ENCODE results near the gene NPEPL1. TPM values are rescaled to one million over a fixed set of nuclear protein-coding genes. Genes with fewer than 3 reads are reported as not detected.
A peak's percentile ranks its signal among the peaks of the same experiment; 100 is the strongest.
"Not testable (repeated sequence)": the region's sequence is repeated elsewhere in the genome, so short reads cannot be mapped to it uniquely, and the experiment has no call there.

NPEPL1 gene, protein sequence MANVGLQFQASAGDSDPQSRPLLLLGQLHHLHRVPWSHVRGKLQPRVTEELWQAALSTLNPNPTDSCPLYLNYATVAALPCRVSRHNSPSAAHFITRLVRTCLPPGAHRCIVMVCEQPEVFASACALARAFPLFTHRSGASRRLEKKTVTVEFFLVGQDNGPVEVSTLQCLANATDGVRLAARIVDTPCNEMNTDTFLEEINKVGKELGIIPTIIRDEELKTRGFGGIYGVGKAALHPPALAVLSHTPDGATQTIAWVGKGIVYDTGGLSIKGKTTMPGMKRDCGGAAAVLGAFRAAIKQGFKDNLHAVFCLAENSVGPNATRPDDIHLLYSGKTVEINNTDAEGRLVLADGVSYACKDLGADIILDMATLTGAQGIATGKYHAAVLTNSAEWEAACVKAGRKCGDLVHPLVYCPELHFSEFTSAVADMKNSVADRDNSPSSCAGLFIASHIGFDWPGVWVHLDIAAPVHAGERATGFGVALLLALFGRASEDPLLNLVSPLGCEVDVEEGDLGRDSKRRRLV
- total RNA-seq = 10 to 100 TPM; 13.7 to 15.2 TPM

DNA sequence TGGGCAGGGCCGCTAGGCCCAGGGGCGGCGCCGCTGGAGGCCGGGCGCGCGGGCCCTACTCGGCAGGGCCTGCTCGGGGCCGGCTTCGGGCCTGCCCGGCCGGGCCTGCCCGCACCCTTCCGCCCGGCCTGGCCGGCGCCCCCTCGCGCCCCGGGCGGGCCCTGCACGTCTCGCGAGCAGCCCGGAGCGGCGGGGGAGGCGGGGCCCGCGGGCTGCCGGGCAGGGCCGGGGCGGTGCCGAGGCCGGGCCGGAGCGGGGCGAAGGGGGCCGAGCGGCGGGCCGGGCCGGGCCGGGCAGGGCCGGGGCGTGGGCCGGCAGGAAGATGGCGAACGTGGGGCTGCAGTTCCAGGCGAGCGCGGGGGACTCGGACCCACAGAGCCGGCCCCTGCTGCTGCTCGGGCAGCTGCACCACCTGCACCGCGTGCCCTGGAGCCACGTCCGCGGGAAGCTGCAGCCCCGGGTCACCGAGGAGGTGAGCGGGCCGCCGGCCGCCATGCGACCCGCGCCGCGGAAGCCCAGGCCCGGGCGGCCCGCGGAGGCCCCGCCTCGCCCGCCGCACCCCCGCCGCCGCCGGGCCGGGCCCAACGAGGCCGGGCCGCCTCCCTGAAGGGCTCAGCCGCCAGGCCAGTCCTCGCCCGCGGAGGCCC, at the start of gene NPEPL1:
Gene NPEPL1 (plus strand): TSS at position 222 of the 647 bp plus-strand sequence. CDS start 101 bp downstream, at position 323.
- DNase-seq = peak; percentile 85
- Mint-ChIP-seq H3K4me3 (peak within 1 kb of the TSS; percentile 72), H3K27ac (peak within 1 kb of the TSS; percentile 69), H3K4me1 (peaks cover 9% of the 10 kb centered on the region), H3K36me3 (no peaks in the 10 kb centered on the region), H3K27me3 (no peaks in the 10 kb centered on the region), H3K9me3 (no peaks in the 10 kb centered on the region)

DNA sequence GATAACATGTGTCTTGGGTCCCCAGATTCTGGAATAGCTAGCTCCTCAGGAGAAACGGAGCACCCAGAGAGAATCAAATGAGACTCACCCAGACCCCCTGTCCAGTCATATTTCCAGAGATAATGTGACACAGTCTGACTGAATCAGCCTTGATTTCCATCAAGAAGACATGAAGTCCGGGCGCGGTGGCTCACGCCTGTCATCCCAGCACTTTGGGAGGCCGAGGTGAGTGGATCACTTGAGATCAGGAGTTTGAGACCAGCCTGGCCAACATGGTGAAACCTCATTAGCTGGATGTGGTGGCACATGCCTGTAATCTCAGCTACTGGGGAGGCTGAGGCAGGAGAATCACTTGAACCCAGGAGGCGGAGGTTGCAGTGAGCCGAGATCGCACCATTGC, 49.7 kb upstream of the NPEPL1 start:
- not testable (repeated sequence) for H3K9me3 Mint-ChIP-seq, H3K4me3 Mint-ChIP-seq, H3K27ac Mint-ChIP-seq, H3K27me3 Mint-ChIP-seq, H3K4me1 Mint-ChIP-seq, DNase-seq, H3K36me3 Mint-ChIP-seq

GRCh38 chr20:58645412-58645968, 47.1 kb upstream of the NPEPL1 start:
- DNase-seq = no peak
- H3K9me3 Mint-ChIP-seq = no peaks in the 10 kb centered on the region
- H3K27me3 Mint-ChIP-seq = no peaks in the 10 kb centered on the region
- no peak overlapping the region for H3K27ac Mint-ChIP-seq
- H3K36me3 Mint-ChIP-seq = no peaks in the 10 kb centered on the region
- H3K4me3 Mint-ChIP-seq = no peak overlapping the region
- peaks cover 8% of the 10 kb centered on the region for H3K4me1 Mint-ChIP-seq

DNA sequence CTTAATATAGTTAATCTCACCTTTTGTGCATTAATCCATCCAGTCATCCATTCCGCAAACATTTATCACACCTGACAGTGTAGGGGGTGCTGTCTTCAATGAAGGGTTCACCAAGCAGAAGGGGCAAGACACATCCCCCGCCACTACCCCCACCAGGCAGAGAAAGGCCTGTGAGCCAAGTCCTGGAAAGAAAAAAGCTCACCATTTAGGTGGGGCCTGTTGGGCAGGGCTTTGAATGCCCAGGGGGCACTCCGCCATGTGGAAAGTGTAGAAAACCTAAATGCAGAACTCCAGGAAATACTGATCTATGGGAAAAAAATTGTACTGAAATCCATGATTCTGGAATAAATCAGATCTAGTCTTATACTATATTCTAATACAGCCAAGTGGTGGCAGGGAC, 46.3 kb upstream of the NPEPL1 start:
- no peak for DNase-seq
- no peak overlapping the region for H3K27ac Mint-ChIP-seq
- H3K4me3 Mint-ChIP-seq = no peak overlapping the region
- peaks cover 3% of the 10 kb centered on the region for H3K36me3 Mint-ChIP-seq
- peaks cover 8% of the 10 kb centered on the region for H3K4me1 Mint-ChIP-seq
- no peaks in the 10 kb centered on the region for H3K27me3 Mint-ChIP-seq
- no peaks in the 10 kb centered on the region for H3K9me3 Mint-ChIP-seq

GRCh38 chr20:58646703-58647102, 45.9 kb upstream of the NPEPL1 start:
- H3K27me3 Mint-ChIP-seq = no peaks in the 10 kb centered on the region
- H3K9me3 Mint-ChIP-seq = no peaks in the 10 kb centered on the region
- peaks cover 8% of the 10 kb centered on the region for H3K36me3 Mint-ChIP-seq
- no peak overlapping the region for H3K27ac Mint-ChIP-seq
- H3K4me3 Mint-ChIP-seq = no peak overlapping the region
- H3K4me1 Mint-ChIP-seq = peaks cover 8% of the 10 kb centered on the region
- DNase-seq = no peak

DNA sequence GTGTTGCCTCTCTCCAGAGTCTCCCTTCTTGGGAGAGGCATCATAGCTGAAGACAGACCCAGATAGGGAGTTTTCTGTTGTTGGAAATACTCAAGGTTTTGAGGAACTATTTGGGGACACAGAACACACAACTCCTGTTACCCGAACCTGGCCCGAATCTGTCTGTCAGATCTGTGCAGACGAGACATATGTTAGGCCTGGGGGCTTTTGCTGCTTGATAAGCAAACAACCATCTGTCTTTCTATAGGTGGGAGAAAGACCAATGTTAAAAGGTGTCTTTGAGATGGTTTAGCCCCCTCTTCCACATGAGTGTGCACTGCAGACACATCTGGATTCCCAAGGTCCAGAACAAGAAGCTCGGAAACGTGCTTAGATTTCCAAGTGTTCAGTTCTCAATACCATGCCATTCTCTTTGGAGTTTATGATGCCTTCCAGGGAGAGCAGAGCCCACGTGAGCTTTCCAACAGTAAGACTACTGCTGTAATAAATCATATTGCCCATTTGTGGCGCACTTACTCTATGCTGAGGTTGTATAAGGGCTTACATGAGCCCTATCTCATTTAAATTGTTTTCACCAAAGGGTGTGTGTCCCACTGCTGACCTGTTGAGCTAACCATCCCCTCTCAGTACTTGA, 45.3 kb upstream of the NPEPL1 start:
- Mint-ChIP-seq H3K4me3 (no peak overlapping the region), H3K4me1 (peaks cover 8% of the 10 kb centered on the region), H3K36me3 (peaks cover 12% of the 10 kb centered on the region), H3K27ac (no peak overlapping the region), H3K9me3 (no peaks in the 10 kb centered on the region), H3K27me3 (no peaks in the 10 kb centered on the region)
- DNase-seq = no peak

DNA sequence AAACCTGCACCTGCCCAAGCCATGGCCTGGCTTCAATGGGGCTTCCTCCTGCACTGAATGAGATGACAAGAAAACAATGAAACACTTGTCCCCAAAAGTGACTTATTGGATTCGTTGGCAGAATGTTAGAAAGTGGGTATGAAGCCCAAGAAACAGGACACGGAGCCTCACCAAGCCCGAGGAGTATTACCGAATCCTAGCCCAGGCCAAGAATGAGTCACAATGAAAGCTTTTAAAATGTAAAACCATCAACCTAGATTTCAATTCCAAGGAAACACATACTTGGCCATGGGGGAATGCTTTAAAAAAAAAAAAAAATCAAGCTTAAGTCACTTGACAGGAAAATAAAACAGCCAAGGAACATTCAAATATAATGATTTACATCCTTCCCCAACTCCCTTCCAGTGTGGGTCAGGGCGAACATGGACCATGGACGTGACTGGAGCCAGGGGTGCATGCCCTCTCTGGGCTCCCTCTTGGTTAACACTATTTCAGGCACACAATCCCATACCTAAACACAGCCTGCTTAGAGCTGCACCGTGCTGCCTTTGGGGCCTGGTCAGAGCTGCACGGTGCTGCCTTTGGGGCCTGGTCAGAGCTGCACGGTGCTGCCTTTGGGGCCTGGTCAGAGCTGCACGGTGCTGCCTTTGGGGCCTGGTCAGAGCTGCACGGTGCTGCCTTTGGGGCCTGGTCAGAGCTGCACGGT, 44.7 kb upstream of the NPEPL1 start:
- Mint-ChIP-seq H3K27ac (no peak overlapping the region), H3K9me3 (no peaks in the 10 kb centered on the region), H3K4me1 (peaks cover 8% of the 10 kb centered on the region), H3K27me3 (no peaks in the 10 kb centered on the region), H3K36me3 (peaks cover 17% of the 10 kb centered on the region), H3K4me3 (no peak overlapping the region)
- no peak for DNase-seq

DNA sequence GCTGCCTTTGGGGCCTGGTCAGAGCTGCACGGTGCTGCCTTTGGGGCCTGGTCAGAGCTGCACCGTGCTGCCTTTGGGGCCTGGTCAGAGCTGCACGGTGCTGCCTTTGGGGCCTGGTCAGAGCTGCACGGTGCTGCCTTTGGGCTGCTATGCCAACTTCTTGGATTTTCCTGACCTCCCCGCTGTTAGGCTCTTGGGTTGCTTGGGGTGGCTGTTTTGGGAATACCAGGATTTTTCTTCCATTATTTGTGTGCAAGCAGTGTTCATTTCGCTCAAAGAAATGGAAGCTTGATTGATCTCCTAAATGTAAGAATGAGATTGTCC, 44.1 kb upstream of the NPEPL1 start:
- H3K9me3 Mint-ChIP-seq, H3K4me3 Mint-ChIP-seq, H3K27ac Mint-ChIP-seq: not testable (repeated sequence)

GRCh38 chr20:58649288-58650180, 43.1 kb upstream of the NPEPL1 start:
- Mint-ChIP-seq H3K4me1 (peaks cover 10% of the 10 kb centered on the region), H3K9me3 (no peaks in the 10 kb centered on the region), H3K36me3 (peaks cover 21% of the 10 kb centered on the region), H3K27me3 (no peaks in the 10 kb centered on the region), H3K4me3 (peak overlapping the region; percentile 67), H3K27ac (peak overlapping the region; percentile 67)
- DNase-seq = peak; percentile 41

More for the DNA sequence above, 44.1 kb upstream of the NPEPL1 start:
- peaks cover 21% of the 10 kb centered on the region for H3K36me3 Mint-ChIP-seq
- H3K27me3 Mint-ChIP-seq, DNase-seq: not testable (repeated sequence)
- H3K4me1 Mint-ChIP-seq = peaks cover 10% of the 10 kb centered on the region

DNA sequence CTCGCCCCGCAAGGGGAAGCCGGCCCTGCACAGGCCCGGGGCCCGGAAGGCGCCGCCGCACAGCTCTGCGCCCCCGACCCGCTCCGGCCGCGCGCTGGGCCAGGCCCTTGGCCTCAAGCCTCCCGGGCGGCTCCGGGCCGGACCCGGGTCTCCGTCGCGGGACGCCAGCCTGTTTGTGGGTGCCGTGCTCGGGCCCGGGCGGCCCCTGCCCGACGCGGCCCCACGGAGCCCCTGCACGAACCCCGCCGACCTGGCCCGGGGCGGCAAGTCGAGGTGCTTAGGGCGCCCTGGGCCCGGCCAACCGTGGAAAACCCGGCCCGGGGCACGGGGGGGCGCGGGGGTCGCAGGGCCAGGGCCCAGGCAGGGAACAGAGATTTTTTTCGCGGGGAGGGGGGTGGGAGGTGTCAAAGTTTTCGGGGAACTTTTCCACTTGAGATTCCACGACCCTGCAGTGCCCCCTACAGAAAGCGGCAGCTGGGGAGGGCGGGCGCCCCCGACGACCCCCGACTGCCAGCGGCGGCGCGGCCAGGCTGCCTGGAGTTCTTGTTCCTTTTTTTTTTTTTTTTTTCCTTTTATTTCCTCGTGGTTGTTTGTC, 42.3 kb upstream of the NPEPL1 start:
- Mint-ChIP-seq H3K4me3 (peak overlapping the region; percentile 99), H3K27me3 (no peaks in the 10 kb centered on the region), H3K4me1 (peaks cover 9% of the 10 kb centered on the region), H3K36me3 (peaks cover 21% of the 10 kb centered on the region), H3K9me3 (no peaks in the 10 kb centered on the region), H3K27ac (peak overlapping the region; percentile 99)
- DNase-seq = peak; percentile 51

DNA sequence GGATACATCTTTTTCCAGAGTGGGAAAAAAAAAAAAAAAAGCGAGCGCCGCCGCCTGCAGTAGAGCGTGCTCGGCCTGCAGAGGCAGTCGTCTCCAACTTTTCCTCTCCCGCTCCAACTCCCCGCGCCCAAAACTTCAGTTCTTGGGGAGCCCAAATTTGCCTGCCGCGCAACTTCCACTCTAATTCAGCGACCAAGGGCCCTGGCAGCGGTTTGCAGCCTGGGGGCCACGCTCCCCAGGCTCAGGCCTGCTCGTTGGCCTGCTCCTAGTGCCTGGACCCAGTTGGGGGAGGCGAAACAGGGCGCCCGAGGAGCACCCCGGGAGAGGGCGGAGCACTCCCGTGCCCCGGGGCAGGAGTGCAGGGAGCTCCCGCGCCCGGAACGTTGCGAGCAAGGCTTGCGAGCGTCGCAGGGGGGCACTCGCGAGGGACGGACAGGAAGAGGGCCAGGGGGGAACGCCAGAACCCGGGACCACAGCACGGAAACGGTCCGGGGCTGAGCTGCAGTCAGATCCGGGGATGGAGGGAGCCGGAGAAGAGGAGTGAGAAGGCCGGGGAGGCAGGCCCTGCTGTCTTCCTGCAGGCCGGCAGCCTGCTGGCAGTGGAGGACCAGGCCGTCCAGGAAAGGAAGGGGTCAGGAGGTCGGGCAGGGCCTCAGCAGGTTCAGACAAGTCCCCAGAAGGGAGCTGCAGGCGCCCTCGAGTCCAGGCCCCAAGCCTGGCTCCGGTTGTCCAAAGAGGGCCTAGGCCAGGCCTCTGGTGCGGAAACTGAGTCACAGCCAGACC, 41.6 kb upstream of the NPEPL1 start, which contains the start of gene STX16:
Gene STX16 (plus strand): TSS at position 508 of the 783 bp plus-strand sequence. CDS start 724 bp downstream, outside the sequence.
- Mint-ChIP-seq H3K4me1 (peaks cover 13% of the 10 kb centered on the region), H3K36me3 (peaks cover 21% of the 10 kb centered on the region), H3K9me3 (no peaks in the 10 kb centered on the region), H3K4me3 (peak within 1 kb of the TSS; percentile 99), H3K27me3 (no peaks in the 10 kb centered on the region), H3K27ac (peak within 1 kb of the TSS; percentile 99)
- peak; percentile 88 for DNase-seq

- no peak for DNase-seq
- peaks cover 23% of the 10 kb centered on the region for H3K36me3 Mint-ChIP-seq
- peaks cover 19% of the 10 kb centered on the region for H3K4me1 Mint-ChIP-seq
- H3K27me3 Mint-ChIP-seq = no peaks in the 10 kb centered on the region
- peak overlapping the region; percentile 99 for H3K27ac Mint-ChIP-seq
- H3K9me3 Mint-ChIP-seq = no peaks in the 10 kb centered on the region
- peak overlapping the region; percentile 99 for H3K4me3 Mint-ChIP-seq
Measured at GRCh38 chr20:58651559-58651945, 41.0 kb upstream of the NPEPL1 start.
